Measurements from ENCODE around the gene ATF5. TPM values are rescaled to one million over a fixed set of nuclear protein-coding genes. Genes with fewer than 3 reads are reported as not detected.

Gene ATF5
- total and polyA plus RNA-seq, 2 of the 8 experiments (the other 6 are each of a cell fraction or from before 2014, with no cell fraction given) = 6.2 to 13.1 TPM

DNA sequence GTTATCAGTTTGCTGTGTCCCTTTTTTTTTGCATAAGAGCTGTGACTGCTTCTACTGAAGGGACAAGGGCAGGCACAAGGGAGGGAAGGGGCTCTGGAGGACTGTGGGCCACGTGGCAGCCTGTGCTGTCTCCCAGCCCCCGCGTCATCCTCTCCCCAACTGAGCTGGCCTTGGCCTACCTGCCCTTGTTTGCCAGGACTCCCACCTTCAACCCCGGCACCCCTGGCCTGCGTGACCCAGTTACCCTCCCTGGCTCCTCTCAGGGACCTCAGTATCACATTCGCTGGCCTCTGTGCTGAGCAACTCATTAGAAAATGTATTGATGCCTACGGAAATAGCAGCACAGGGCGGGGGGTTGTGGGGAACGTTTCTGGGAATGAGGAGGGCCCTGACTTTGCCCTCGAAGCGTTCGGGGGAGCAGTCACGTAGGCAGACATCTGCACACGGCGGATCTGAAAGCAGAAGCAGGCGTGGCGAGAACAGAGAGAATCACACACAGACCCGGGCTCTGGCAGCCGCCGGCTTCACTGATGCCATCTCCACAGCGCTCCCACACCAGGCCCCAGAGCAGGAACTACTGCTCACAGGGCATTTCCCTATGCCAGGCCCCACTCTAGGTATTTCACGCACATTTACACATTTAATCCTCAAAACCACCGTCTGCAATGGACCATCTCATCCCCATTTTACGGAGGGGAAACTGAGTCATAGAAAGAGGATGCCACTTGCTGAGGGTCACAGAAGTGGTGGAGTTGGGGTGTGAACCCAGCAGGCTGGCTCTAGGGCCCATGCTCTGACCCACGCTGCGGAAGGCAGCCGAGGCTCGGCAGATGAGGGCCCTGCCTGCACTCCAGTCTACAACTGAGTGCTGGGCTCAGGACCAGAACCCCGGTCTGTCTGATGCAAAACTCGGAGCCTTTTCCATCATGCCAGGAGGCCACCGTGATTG lies 5.7 kb upstream of the ATF5 start (continued):
- TF ChIP-seq KDM5A (IDR thresholded peaks at IDR 0.05; ENCODE audit: low read length) (no peak), POLR2AphosphoS5 (IDR thresholded peaks at IDR 0.05; ENCODE audit: low read depth, low read length) (peak; percentile 53; the same call in 1 of the 2 replicates), SIRT6 (IDR thresholded peaks at IDR 0.05; ENCODE audit: low read length) (no peak), JUN (IDR thresholded peaks at IDR 0.05; ENCODE audit: low read depth, low read length) (no peak)
- TF ChIP-seq, protein P1, sequence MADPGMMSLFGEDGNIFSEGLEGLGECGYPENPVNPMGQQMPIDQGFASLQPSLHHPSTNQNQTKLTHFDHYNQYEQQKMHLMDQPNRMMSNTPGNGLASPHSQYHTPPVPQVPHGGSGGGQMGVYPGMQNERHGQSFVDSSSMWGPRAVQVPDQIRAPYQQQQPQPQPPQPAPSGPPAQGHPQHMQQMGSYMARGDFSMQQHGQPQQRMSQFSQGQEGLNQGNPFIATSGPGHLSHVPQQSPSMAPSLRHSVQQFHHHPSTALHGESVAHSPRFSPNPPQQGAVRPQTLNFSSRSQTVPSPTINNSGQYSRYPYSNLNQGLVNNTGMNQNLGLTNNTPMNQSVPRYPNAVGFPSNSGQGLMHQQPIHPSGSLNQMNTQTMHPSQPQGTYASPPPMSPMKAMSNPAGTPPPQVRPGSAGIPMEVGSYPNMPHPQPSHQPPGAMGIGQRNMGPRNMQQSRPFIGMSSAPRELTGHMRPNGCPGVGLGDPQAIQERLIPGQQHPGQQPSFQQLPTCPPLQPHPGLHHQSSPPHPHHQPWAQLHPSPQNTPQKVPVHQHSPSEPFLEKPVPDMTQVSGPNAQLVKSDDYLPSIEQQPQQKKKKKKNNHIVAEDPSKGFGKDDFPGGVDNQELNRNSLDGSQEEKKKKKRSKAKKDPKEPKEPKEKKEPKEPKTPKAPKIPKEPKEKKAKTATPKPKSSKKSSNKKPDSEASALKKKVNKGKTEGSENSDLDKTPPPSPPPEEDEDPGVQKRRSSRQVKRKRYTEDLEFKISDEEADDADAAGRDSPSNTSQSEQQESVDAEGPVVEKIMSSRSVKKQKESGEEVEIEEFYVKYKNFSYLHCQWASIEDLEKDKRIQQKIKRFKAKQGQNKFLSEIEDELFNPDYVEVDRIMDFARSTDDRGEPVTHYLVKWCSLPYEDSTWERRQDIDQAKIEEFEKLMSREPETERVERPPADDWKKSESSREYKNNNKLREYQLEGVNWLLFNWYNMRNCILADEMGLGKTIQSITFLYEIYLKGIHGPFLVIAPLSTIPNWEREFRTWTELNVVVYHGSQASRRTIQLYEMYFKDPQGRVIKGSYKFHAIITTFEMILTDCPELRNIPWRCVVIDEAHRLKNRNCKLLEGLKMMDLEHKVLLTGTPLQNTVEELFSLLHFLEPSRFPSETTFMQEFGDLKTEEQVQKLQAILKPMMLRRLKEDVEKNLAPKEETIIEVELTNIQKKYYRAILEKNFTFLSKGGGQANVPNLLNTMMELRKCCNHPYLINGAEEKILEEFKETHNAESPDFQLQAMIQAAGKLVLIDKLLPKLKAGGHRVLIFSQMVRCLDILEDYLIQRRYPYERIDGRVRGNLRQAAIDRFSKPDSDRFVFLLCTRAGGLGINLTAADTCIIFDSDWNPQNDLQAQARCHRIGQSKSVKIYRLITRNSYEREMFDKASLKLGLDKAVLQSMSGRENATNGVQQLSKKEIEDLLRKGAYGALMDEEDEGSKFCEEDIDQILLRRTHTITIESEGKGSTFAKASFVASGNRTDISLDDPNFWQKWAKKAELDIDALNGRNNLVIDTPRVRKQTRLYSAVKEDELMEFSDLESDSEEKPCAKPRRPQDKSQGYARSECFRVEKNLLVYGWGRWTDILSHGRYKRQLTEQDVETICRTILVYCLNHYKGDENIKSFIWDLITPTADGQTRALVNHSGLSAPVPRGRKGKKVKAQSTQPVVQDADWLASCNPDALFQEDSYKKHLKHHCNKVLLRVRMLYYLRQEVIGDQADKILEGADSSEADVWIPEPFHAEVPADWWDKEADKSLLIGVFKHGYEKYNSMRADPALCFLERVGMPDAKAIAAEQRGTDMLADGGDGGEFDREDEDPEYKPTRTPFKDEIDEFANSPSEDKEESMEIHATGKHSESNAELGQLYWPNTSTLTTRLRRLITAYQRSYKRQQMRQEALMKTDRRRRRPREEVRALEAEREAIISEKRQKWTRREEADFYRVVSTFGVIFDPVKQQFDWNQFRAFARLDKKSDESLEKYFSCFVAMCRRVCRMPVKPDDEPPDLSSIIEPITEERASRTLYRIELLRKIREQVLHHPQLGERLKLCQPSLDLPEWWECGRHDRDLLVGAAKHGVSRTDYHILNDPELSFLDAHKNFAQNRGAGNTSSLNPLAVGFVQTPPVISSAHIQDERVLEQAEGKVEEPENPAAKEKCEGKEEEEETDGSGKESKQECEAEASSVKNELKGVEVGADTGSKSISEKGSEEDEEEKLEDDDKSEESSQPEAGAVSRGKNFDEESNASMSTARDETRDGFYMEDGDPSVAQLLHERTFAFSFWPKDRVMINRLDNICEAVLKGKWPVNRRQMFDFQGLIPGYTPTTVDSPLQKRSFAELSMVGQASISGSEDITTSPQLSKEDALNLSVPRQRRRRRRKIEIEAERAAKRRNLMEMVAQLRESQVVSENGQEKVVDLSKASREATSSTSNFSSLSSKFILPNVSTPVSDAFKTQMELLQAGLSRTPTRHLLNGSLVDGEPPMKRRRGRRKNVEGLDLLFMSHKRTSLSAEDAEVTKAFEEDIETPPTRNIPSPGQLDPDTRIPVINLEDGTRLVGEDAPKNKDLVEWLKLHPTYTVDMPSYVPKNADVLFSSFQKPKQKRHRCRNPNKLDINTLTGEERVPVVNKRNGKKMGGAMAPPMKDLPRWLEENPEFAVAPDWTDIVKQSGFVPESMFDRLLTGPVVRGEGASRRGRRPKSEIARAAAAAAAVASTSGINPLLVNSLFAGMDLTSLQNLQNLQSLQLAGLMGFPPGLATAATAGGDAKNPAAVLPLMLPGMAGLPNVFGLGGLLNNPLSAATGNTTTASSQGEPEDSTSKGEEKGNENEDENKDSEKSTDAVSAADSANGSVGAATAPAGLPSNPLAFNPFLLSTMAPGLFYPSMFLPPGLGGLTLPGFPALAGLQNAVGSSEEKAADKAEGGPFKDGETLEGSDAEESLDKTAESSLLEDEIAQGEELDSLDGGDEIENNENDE (IDR thresholded peaks at IDR 0.05; ENCODE audit: insufficient replicate concordance, low read length) = no peak

Measured in H1 (cell line).